ENCODE results near the gene CDCA7. TPM values are rescaled to one million over a fixed set of nuclear protein-coding genes. Genes with fewer than 3 reads are reported as not detected.
"Not testable (repeated sequence)": the region's sequence is repeated elsewhere in the genome, so short reads cannot be mapped to it uniquely, and the experiment has no call there.

The CDCA7 gene
- total RNA-seq, 2 donors from 2014 or later, result 3.1 to 3.6 TPM

- Histone ChIP-seq H3K36me3 (replicated peaks in 1 of 2; ENCODE audit: insufficient read depth in 1 of 2, low read depth in 2 of 2) (no peaks in the 10 kb centered on the region), H3K27me3 (no peaks in the 10 kb centered on the region), H3K27ac (no peak overlapping the region), H3K9me3 (no peaks in the 10 kb centered on the region), H3K4me1 (no peaks in the 10 kb centered on the region), H3K4me3 (no peak overlapping the region)
- WGBS, 2 donors, result 95% methylated on average over 2 of the region's 2 CpGs
- DNase-seq, result no peak
- TF ChIP-seq CTCF (IDR thresholded peaks at IDR 0.05), result no peak
- TF ChIP-seq POLR2A (IDR thresholded peaks at IDR 0.05), result no peak
- intact Hi-C loops (cut with DNase I), result no loop called here
- ATAC-seq, result no peak
Measured at GRCh38 chr2:173373290-173373689, 18.6 kb downstream of the CDCA7 start.

GRCh38 chr2:173374634-173375033, 20.0 kb downstream of the CDCA7 start:
- H3K4me3 ChIP-seq, result no peak overlapping the region
- no peak for ATAC-seq
- no peaks in the 10 kb centered on the region for H3K9me3 ChIP-seq
- 87 to 94% methylated on average over 3 of the region's 3 CpGs for WGBS, 2 donors
- no peaks in the 10 kb centered on the region for H3K27me3 ChIP-seq
- H3K4me1 ChIP-seq, result no peaks in the 10 kb centered on the region
- intact Hi-C loops (cut with DNase I), result no loop called here
- H3K36me3 ChIP-seq (replicated peaks in 1 of 2; ENCODE audit: insufficient read depth in 1 of 2, low read depth in 2 of 2), result no peaks in the 10 kb centered on the region
- no peak for DNase-seq
- no peak for TF ChIP-seq CTCF (IDR thresholded peaks at IDR 0.05)
- no peak for TF ChIP-seq POLR2A (IDR thresholded peaks at IDR 0.05)
- H3K27ac ChIP-seq, result no peak overlapping the region

GRCh38 chr2:173385534-173385933, 30.9 kb downstream of the CDCA7 start:
- H3K4me3 ChIP-seq; H3K36me3 ChIP-seq (replicated peaks in 1 of 2; ENCODE audit: insufficient read depth in 1 of 2, low read depth in 2 of 2); H3K27ac ChIP-seq; ATAC-seq; H3K4me1 ChIP-seq; DNase-seq; intact Hi-C loops (cut with DNase I); H3K9me3 ChIP-seq; H3K27me3 ChIP-seq: not testable (repeated sequence)
- WGBS, 2 donors, result 91 to 94% methylated on average over 4 of the region's 4 CpGs

- no peaks in the 10 kb centered on the region for H3K9me3 ChIP-seq
- no peaks in the 10 kb centered on the region for H3K27me3 ChIP-seq
- H3K4me3 ChIP-seq, result no peak overlapping the region
- H3K4me1 ChIP-seq, result no peaks in the 10 kb centered on the region
- intact Hi-C loops (cut with DNase I), result no loop called here
- no peak overlapping the region for H3K27ac ChIP-seq
- no peak for DNase-seq
- H3K36me3 ChIP-seq (replicated peaks in 1 of 2; ENCODE audit: insufficient read depth in 1 of 2, low read depth in 2 of 2), result no peaks in the 10 kb centered on the region
- 70 to 75% methylated on average over 18 of the region's 18 CpGs for WGBS, 2 donors
- ATAC-seq, result no peak
- no peak for TF ChIP-seq CTCF (IDR thresholded peaks at IDR 0.05)
- no peak for TF ChIP-seq POLR2A (IDR thresholded peaks at IDR 0.05)
Measured at GRCh38 chr2:173386021-173386737, 31.5 kb downstream of the CDCA7 start.

GRCh38 chr2:173386738-173387065, 32.0 kb downstream of the CDCA7 start:
- Histone ChIP-seq H3K9me3 (no peaks in the 10 kb centered on the region), H3K4me1 (no peaks in the 10 kb centered on the region), H3K27me3 (no peaks in the 10 kb centered on the region), H3K4me3 (no peak overlapping the region), H3K36me3 (replicated peaks in 1 of 2; ENCODE audit: insufficient read depth in 1 of 2, low read depth in 2 of 2) (no peaks in the 10 kb centered on the region), H3K27ac (no peak overlapping the region)
- no peak for TF ChIP-seq CTCF (IDR thresholded peaks at IDR 0.05)
- no peak for TF ChIP-seq POLR2A (IDR thresholded peaks at IDR 0.05)
- WGBS, 2 donors, result 74 to 83% methylated on average over 10 of the region's 10 CpGs
- no peak for DNase-seq
- intact Hi-C loops (cut with DNase I), result no loop called here
- no peak for ATAC-seq
